WERI-Rb-1 (cell line): ENCODE results near the gene TSPAN14.

ENCODE experiments used
- DNase-seq: peaks from one replicate; pipeline ENCODE4 v3.0.0-alpha.2; 2020
- H3K27ac ChIP-seq: fragments of 250-450 bp; sonication (Bioruptor Pico); 2 replicates; pipeline ENCODE4 v1.5.1; 2020; ENCODE audit warnings: mild to moderate bottlenecking, moderate library complexity
- H3K27me3 ChIP-seq: fragments of 250-450 bp; sonication (Bioruptor Pico); 2 replicates; pipeline ENCODE4 v1.5.1; 2021; ENCODE audit warnings: mild to moderate bottlenecking, low read depth, moderate library complexity; ENCODE audit not compliant: insufficient read depth, severe bottlenecking
- H3K36me3 ChIP-seq: fragments of 250-450 bp; sonication (Bioruptor Pico); 2 replicates; pipeline ENCODE4 v1.5.1; 2020; ENCODE audit warnings: mild to moderate bottlenecking, moderate library complexity
- H3K4me3 ChIP-seq: 2 replicates; pipeline ENCODE4 v1.5.1; 2011; ENCODE audit warnings: low read depth, mild to moderate bottlenecking, control low read depth, low read length
- H3K9me3 ChIP-seq: fragments of 250-450 bp; sonication (Bioruptor Pico); 2 replicates; pipeline ENCODE4 v1.5.1; 2021; ENCODE audit warnings: mild to moderate bottlenecking, moderate library complexity; ENCODE audit not compliant: severe bottlenecking
- TF ChIP-seq, protein P1 (sequence below): IDR thresholded peaks from 2 replicates; pipeline ENCODE4 v1.5.1; 2011; ENCODE audit warnings: low read depth, mild to moderate bottlenecking, control low read depth, inconsistent platforms, low read length

TSPAN14 gene

DNA sequence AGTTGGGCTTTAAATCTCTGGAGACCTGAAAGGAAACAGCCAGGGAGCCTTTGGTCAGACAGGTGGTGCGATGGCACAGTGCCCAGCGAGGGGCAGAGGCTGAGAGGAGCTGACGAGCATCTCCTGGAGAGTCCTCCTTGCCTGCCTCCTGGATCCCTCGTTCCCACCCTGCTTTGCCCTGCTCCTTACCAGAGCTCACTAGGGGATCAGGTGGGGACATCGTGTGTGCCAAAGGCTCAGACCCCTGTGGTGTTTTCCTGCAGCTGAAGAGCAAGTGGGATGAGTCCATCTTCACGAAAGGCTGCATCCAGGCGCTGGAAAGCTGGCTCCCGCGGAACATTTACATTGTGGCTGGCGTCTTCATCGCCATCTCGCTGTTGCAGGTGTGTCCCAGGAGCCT is 61.8 kb downstream of the TSPAN14 start:
- TF ChIP-seq, protein P1, sequence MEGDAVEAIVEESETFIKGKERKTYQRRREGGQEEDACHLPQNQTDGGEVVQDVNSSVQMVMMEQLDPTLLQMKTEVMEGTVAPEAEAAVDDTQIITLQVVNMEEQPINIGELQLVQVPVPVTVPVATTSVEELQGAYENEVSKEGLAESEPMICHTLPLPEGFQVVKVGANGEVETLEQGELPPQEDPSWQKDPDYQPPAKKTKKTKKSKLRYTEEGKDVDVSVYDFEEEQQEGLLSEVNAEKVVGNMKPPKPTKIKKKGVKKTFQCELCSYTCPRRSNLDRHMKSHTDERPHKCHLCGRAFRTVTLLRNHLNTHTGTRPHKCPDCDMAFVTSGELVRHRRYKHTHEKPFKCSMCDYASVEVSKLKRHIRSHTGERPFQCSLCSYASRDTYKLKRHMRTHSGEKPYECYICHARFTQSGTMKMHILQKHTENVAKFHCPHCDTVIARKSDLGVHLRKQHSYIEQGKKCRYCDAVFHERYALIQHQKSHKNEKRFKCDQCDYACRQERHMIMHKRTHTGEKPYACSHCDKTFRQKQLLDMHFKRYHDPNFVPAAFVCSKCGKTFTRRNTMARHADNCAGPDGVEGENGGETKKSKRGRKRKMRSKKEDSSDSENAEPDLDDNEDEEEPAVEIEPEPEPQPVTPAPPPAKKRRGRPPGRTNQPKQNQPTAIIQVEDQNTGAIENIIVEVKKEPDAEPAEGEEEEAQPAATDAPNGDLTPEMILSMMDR: no peak
- H3K27me3 ChIP-seq: no peaks in the 10 kb centered on the region
- peaks cover 71% of the 10 kb centered on the region for H3K36me3 ChIP-seq
- DNase-seq: no peak
- H3K9me3 ChIP-seq: no peaks in the 10 kb centered on the region
- no peak overlapping the region for H3K27ac ChIP-seq
- H3K4me3 ChIP-seq: no peak overlapping the region

DNA sequence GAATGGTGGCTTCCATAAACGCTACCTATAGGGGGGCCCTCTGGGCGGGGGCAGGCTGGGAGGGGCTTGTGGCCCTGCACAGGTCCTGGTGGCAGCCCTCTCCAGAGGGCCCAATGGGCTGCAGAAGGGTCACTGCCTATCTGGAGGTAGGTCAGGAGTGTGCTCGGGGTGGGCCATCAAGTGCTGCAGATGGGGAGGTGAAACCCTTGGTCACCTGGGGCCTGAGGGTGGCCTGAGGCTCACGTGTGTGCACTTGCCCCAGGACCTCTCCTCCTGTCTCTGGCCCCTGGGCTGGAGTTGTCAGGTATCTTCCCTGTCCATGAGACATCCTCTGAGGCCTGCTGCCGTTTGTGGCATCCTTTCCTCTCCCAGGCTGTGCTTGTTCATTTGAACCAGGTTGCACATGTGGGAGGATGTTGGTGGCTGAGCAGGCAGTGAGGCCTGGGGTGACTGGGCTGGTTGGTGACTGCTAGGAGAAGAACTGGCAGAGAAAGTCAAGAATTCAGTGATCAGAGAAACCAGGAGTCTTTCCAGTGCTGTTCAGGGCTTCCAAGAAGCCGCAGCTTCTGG is 62.5 kb downstream of the TSPAN14 start:
- Histone ChIP-seq H3K36me3 (peaks cover 66% of the 10 kb centered on the region), H3K27me3 (no peaks in the 10 kb centered on the region), H3K27ac (no peak overlapping the region), H3K4me3 (no peak overlapping the region), H3K9me3 (no peaks in the 10 kb centered on the region)
- DNase-seq: no peak
- TF ChIP-seq, protein P1: no peak

DNA sequence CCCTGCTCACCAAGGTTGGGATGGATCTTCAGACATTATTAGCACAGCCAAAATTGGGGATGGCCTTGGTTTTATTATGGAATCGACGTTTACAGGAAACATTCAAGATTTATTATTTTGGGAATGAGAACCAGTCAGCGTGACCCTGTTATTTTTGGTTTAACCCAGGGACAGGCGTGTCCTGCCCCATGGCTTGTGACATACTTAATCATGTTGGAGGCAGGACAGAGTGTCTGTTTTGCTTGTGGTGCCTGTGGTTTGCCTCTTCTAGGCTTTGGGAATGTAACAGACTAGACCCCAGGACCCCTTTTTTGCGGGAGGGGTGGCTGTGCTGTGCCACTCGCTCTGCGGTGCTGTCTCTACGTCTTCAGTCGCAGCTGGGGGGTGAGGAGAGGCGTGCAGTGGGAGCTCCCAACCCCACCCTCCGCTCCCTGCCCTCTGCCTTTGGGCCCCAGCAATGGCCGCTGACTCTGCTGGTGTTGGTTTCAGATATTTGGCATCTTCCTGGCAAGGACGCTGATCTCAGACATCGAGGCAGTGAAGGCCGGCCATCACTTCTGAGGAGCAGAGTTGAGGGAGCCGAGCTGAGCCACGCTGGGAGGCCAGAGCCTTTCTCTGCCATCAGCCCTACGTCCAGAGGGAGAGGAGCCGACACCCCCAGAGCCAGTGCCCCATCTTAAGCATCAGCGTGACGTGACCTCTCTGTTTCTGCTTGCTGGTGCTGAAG is 63.5 kb downstream of the TSPAN14 start:
- no peak for DNase-seq
- H3K27me3 ChIP-seq: no peaks in the 10 kb centered on the region
- H3K4me3 ChIP-seq: no peak overlapping the region
- TF ChIP-seq, protein P1: no peak
- no peak overlapping the region for H3K27ac ChIP-seq
- no peaks in the 10 kb centered on the region for H3K9me3 ChIP-seq
- peaks cover 60% of the 10 kb centered on the region for H3K36me3 ChIP-seq

DNA sequence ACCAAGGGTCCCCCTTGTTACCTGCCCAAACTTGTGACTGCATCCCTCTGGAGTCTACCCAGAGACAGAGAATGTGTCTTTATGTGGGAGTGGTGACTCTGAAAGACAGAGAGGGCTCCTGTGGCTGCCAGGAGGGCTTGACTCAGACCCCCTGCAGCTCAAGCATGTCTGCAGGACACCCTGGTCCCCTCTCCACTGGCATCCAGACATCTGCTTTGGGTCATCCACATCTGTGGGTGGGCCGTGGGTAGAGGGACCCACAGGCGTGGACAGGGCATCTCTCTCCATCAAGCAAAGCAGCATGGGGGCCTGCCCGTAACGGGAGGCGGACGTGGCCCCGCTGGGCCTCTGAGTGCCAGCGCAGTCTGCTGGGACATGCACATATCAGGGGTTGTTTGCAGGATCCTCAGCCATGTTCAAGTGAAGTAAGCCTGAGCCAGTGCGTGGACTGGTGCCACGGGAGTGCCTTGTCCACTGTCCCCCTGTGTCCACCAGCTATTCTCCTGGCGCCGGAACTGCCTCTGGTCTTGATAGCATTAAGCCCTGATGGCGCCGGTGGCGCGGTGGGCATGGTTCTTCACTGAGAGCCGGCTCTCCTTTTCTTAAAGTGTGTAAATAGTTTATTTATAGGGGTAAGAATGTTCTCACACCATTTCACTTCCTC is 64.2 kb downstream of the TSPAN14 start:
- Histone ChIP-seq H3K4me3 (no peak overlapping the region), H3K27ac (no peak overlapping the region), H3K27me3 (no peaks in the 10 kb centered on the region), H3K9me3 (no peaks in the 10 kb centered on the region), H3K36me3 (peaks cover 55% of the 10 kb centered on the region)
- TF ChIP-seq, protein P1: no peak
- no peak for DNase-seq

DNA sequence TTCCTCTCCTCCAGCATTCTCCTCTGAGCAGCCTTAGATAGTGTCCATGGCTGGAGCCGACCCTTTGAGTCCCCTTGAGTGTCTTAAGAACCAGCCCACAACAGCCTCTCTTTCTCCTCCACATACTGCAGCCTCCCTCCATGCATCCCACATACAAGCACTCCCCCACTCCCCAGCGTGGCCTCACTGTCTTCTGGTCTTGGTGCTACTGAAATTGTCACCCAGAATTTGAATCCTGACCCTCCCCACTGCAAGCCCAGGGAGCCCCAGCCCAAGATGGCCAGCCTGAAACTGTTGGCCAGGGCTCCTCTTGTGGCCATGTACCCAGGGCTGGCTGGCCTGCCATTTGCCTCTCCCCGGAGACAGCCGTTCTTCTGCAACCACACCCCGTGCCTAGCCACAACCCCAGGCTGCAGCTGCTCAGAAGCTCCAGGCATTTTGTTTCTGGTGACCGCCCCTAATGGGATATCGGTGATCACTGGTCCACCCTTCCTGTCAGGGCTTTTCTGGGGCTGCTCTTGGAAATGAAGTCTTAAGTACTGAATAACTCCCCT is 64.8 kb downstream of the TSPAN14 start:
- H3K36me3 ChIP-seq: peaks cover 49% of the 10 kb centered on the region
- H3K27ac ChIP-seq: no peak overlapping the region
- no peaks in the 10 kb centered on the region for H3K27me3 ChIP-seq
- DNase-seq: no peak
- no peaks in the 10 kb centered on the region for H3K9me3 ChIP-seq
- no peak overlapping the region for H3K4me3 ChIP-seq
- TF ChIP-seq, protein P1: no peak
